Measurements from ENCODE around the gene PTPRU. TPM values are rescaled to one million over a fixed set of nuclear protein-coding genes. Genes with fewer than 3 reads are reported as not detected.

PTPRU gene
- polyA plus RNA-seq, 3 donors from 2014 or later = not detected

DNA sequence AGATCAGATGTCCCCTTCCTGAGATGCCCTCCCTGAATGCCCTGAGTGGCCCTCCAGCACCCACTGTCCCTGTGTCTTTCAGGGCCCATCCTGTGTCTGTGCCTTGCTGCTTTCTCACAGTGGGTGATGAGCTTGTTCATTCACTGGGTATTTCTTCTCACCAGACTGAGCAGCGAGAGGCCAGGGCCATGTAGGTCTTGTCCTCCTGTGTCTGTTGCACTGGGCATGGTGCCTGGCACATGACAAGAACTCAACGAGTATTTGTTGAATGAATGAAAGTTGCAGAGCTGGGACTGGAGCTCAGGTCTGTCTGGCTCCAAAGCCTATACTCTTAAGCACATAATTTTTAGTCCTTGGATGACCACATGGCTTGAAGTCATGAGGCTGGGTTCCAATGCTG is 93.8 kb downstream of the PTPRU start:
- Mint-ChIP-seq H3K36me3 (no peaks in the 10 kb centered on the region), H3K4me3 (no peak overlapping the region), H3K27me3 (ENCODE audit: low read depth in 3 of 3) (peaks cover 4 to 6% (median 4%) of the 10 kb centered on the region in 3 donors), H3K9me3 (no peaks in the 10 kb centered on the region), H3K4me1 (no peaks in the 10 kb centered on the region), H3K27ac (no peak overlapping the region)
- no peak for DNase-seq

DNA sequence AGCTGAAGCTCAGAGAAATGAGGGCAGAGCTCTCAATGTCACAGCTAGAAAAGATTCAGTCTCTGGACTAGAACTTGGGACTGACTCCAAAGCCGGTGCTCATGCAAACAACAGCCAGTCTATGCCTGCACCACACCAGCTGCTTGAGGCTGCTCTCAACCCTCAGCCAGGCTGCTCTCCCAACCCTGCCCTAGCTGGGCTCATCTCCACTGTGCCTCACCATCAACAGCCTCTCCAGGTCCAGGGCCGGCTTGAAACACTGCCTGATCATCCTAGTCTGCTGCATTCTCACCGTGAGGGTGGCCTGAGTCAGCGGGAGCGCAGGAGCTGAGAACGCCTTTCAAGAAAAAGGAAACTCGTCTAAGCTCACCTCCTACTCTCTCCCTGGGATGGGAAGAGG is 94.5 kb downstream of the PTPRU start:
- no peak for DNase-seq
- no peaks in the 10 kb centered on the region for H3K36me3 Mint-ChIP-seq
- peaks cover 4 to 6% (median 4%) of the 10 kb centered on the region in 3 donors for H3K27me3 Mint-ChIP-seq (ENCODE audit: low read depth in 3 of 3)
- H3K4me3 Mint-ChIP-seq = no peak overlapping the region
- H3K27ac Mint-ChIP-seq = no peak overlapping the region
- H3K4me1 Mint-ChIP-seq = no peaks in the 10 kb centered on the region
- no peaks in the 10 kb centered on the region for H3K9me3 Mint-ChIP-seq

DNA sequence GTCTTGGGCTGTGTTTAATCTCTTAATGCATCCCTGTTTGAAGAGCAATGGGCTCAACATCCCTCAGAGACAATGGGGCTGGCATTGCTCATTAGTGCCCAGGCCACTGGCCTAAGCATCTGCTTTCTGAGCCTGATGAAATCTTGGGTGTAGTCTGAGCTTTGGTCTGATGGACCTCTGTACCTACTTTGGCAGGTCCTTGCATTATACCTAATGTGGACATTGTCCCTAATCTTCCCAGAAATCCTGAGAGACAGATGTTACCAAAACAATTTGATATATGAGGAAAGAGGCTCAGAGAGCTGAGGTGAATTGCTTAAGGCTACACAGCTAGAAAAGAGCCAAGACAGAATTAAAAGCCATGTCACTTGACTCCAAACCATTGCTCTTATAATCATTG is 95.0 kb downstream of the PTPRU start:
- Mint-ChIP-seq H3K9me3 (no peaks in the 10 kb centered on the region), H3K4me1 (no peaks in the 10 kb centered on the region), H3K27ac (no peak overlapping the region), H3K4me3 (no peak overlapping the region), H3K27me3 (ENCODE audit: low read depth in 3 of 3) (peaks cover 4 to 6% (median 4%) of the 10 kb centered on the region in 3 donors), H3K36me3 (no peaks in the 10 kb centered on the region)
- DNase-seq = no peak

DNA sequence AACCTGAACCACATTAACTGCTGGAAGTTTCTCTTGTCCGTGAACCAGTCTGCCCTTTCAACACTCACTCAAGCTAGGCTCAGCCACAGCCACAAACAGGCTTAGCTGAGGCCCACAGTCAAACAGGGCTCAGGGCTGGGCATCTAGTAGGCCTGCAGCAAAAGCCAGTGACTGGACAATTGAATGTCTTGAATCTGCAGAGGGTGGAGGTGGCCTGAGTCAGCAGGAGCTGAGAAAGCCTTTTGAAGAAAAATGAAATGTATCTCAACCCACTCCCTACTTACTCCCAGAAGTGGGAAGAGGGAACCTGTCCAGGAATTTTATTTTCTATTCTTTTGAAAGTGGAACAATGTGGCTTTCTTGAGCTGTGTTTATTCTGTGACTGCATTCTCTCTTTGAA is 95.4 kb downstream of the PTPRU start:
- Mint-ChIP-seq H3K27me3 (ENCODE audit: low read depth in 3 of 3) (peaks cover 4 to 6% (median 4%) of the 10 kb centered on the region in 3 donors), H3K4me1 (no peaks in the 10 kb centered on the region), H3K36me3 (no peaks in the 10 kb centered on the region), H3K9me3 (no peaks in the 10 kb centered on the region), H3K4me3 (no peak overlapping the region), H3K27ac (no peak overlapping the region)
- DNase-seq = no peak

GRCh38 chr1:29332204-29332603 is 95.9 kb downstream of the PTPRU start:
- no peak for DNase-seq
- Mint-ChIP-seq H3K36me3 (no peaks in the 10 kb centered on the region), H3K4me3 (no peak overlapping the region), H3K27me3 (ENCODE audit: low read depth in 3 of 3) (peaks cover 4 to 6% (median 4%) of the 10 kb centered on the region in 3 donors), H3K27ac (no peak overlapping the region), H3K4me1 (no peaks in the 10 kb centered on the region), H3K9me3 (no peaks in the 10 kb centered on the region)

DNA sequence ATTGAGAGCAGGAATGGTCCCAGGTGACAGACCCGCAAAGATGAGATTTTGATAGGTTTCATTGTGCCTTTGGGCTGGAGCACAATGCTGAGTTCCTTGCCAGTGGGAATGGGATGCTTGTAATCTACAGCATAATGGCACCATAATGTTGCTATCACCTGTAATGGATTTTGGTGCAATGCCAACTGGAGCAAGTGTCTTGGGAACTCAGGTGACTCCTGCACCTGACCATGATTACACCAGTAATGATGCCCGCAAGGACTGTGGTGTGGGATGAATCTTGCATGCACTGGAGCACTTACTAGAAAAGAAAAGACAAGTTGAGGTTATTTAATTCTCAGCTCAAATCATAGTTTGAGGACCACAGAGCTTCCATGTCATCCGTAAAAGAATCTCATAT is 96.7 kb downstream of the PTPRU start:
- no peaks in the 10 kb centered on the region for H3K4me1 Mint-ChIP-seq
- no peak for DNase-seq
- H3K27me3 Mint-ChIP-seq (ENCODE audit: low read depth in 3 of 3) = peaks cover 4 to 6% (median 5%) of the 10 kb centered on the region in 3 donors
- peaks cover 0 to 2% (median 0%) of the 10 kb centered on the region in 6 donors for H3K9me3 Mint-ChIP-seq
- H3K4me3 Mint-ChIP-seq = no peak overlapping the region
- no peaks in the 10 kb centered on the region for H3K36me3 Mint-ChIP-seq
- no peak overlapping the region for H3K27ac Mint-ChIP-seq

- Mint-ChIP-seq H3K9me3 (peaks cover 0 to 2% (median 0%) of the 10 kb centered on the region in 6 donors), H3K27me3 (ENCODE audit: low read depth in 3 of 3) (peaks cover 4% of the 10 kb centered on the region in 3 donors), H3K36me3 (no peaks in the 10 kb centered on the region), H3K27ac (no peak overlapping the region), H3K4me1 (no peaks in the 10 kb centered on the region), H3K4me3 (no peak overlapping the region)
- no peak for DNase-seq
Measured at GRCh38 chr1:29335573-29335972, 99.3 kb downstream of the PTPRU start.

DNA sequence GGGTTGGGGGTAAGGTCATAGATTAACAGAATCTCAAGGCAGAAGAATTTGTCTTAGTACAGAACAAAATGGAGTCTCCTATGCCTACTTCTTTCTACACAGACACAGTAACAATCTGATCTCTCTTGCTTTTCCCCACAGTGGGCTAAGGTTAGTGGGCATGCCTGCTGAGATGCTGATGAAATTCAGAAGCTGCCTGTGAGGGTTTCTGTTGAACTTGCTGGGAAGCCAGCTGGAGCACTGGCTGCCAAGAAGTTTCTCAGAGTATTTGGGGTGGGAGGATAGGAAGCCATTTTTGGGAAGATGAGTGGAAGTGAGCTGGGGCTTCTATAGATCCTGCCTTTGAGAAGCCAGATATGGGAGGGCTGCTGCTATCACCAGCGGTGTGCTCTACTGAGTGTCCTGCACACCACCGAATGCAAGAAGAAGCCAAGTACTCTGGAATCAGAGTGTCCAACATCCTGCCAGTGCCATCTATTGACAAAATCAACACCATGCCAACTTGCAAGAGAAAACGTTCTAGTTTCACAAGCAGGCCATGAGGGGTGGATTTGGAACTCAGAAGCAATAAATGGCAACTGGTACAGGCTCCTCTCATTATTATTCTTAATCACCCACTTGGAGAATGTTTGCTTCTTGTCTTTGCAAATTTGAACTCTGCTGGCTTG is 102.7 kb downstream of the PTPRU start:
- no peaks in the 10 kb centered on the region for H3K36me3 Mint-ChIP-seq
- H3K4me1 Mint-ChIP-seq = no peaks in the 10 kb centered on the region
- peaks cover 4 to 5% (median 5%) of the 10 kb centered on the region in 3 donors for H3K27me3 Mint-ChIP-seq (ENCODE audit: low read depth in 3 of 3)
- no peak overlapping the region for H3K27ac Mint-ChIP-seq
- DNase-seq = no peak
- no peak overlapping the region for H3K4me3 Mint-ChIP-seq
- peaks cover 0 to 2% (median 0%) of the 10 kb centered on the region in 6 donors for H3K9me3 Mint-ChIP-seq

- Mint-ChIP-seq H3K4me3 (no peak overlapping the region), H3K27ac (no peak overlapping the region), H3K4me1 (no peaks in the 10 kb centered on the region), H3K36me3 (no peaks in the 10 kb centered on the region), H3K9me3 (peaks cover 0 to 2% (median 0%) of the 10 kb centered on the region in 6 donors), H3K27me3 (ENCODE audit: low read depth in 3 of 3) (peaks cover 5 to 7% (median 6%) of the 10 kb centered on the region in 3 donors)
- DNase-seq = no peak
Measured at GRCh38 chr1:29341936-29342335, 105.6 kb downstream of the PTPRU start.

DNA sequence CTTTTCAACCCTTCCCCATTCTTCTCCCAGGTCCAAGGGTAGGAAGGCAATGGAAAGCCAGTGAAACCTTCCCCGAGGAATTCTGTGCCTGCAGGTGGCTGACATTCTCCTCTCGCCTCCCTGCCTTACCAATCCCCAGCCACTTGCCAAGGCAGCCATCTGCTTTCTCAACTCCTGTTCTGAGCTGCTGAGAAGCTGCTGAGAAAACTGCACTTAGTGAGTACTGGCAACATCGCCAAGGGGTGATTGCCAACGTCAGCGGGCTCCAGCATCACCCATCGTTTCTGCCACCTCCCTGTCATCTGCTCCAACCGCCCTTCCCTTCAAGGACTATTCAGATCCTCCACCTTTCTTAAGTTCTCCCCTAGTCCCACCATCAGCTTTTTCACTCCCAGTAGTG is 106.0 kb downstream of the PTPRU start:
- Mint-ChIP-seq H3K4me1 (no peaks in the 10 kb centered on the region), H3K36me3 (no peaks in the 10 kb centered on the region), H3K27ac (no peak overlapping the region), H3K4me3 (no peak overlapping the region), H3K9me3 (peaks cover 0 to 2% (median 0%) of the 10 kb centered on the region in 6 donors), H3K27me3 (ENCODE audit: low read depth in 3 of 3) (peaks cover 5 to 7% (median 6%) of the 10 kb centered on the region in 3 donors)
- DNase-seq = no peak

DNA sequence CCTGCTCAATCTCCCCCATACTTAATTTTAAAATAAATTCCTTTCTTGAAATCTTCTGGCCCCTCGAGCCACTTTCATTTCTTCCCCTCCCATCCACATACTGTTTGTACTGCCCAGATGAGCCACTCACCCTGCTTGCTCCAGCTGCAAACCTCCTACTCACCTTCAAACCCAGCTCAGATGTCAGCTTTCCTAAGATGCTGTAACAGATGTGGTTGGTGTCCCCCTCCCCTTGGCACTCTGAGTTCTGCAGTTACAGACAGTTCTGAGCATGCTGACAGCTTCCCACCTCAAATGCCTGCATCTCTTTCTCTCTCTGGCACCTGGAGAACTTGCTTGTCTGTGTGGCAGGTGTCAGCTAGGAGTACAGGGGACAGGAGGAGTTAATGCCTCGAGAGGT is 106.7 kb downstream of the PTPRU start:
- Mint-ChIP-seq H3K4me1 (no peaks in the 10 kb centered on the region), H3K9me3 (no peaks in the 10 kb centered on the region), H3K4me3 (no peak overlapping the region), H3K36me3 (no peaks in the 10 kb centered on the region), H3K27me3 (ENCODE audit: low read depth in 3 of 3) (peaks cover 2 to 6% (median 6%) of the 10 kb centered on the region in 3 donors), H3K27ac (no peak overlapping the region)
- DNase-seq = no peak

DNA sequence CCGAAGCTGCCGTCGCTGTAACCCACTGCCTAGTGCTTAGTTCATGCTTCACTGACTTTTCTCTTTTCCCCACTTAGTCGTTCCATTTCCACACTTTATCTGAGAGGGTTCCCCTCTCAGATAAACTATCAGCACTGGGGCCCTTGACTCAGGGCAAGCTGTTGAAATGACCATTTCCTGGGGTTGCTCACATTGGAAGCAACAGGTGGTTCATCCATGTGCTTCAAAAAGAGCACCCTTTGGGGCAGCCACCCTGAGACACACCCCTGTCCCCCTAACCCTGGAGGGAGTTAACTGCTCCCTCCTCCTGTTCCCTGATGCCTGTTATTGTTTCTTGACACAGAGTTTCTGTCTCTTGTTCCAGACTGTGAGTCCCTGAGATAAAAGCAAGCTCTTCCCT is 107.2 kb downstream of the PTPRU start:
- Mint-ChIP-seq H3K9me3 (no peaks in the 10 kb centered on the region), H3K27ac (no peak overlapping the region), H3K36me3 (no peaks in the 10 kb centered on the region), H3K4me3 (no peak overlapping the region), H3K27me3 (ENCODE audit: low read depth in 3 of 3) (peaks cover 2 to 8% (median 6%) of the 10 kb centered on the region in 3 donors), H3K4me1 (no peaks in the 10 kb centered on the region)
- no peak for DNase-seq

DNA sequence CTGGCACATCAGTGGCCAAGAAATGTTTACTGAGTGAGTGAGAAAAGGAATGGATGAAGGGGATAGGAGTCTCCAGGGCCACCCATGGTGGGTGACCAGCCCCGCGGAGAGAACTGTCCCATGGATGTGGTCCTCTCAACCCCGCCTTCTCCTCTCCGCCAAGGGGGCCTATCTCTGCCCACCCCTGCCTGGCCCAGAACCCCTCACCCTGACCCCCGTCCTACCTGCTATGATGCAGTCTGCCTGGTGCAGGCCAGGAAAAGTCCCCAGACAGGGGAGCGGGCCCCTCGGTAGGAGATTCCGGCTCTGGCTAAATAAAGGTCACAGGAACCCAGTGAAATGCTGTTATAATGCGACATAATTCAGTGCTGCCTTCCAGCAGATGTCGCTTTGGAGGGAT is 107.6 kb downstream of the PTPRU start:
- Mint-ChIP-seq H3K9me3 (no peaks in the 10 kb centered on the region), H3K27ac (no peak overlapping the region), H3K4me1 (no peaks in the 10 kb centered on the region), H3K27me3 (ENCODE audit: low read depth in 3 of 3) (peaks cover 2 to 10% (median 6%) of the 10 kb centered on the region in 3 donors), H3K4me3 (no peak overlapping the region), H3K36me3 (no peaks in the 10 kb centered on the region)
- no peak for DNase-seq

GRCh38 chr1:29344336-29344735 is 108.0 kb downstream of the PTPRU start:
- no peaks in the 10 kb centered on the region for H3K9me3 Mint-ChIP-seq
- no peaks in the 10 kb centered on the region for H3K4me1 Mint-ChIP-seq
- H3K36me3 Mint-ChIP-seq = no peaks in the 10 kb centered on the region
- no peak overlapping the region for H3K27ac Mint-ChIP-seq
- H3K27me3 Mint-ChIP-seq (ENCODE audit: low read depth in 3 of 3) = peaks cover 2 to 10% (median 8%) of the 10 kb centered on the region in 3 donors
- no peak for DNase-seq
- no peak overlapping the region for H3K4me3 Mint-ChIP-seq

GRCh38 chr1:29346576-29346975 is 110.3 kb downstream of the PTPRU start:
- H3K36me3 Mint-ChIP-seq = no peaks in the 10 kb centered on the region
- peaks cover 4 to 16% (median 10%) of the 10 kb centered on the region in 3 donors for H3K27me3 Mint-ChIP-seq (ENCODE audit: low read depth in 3 of 3)
- H3K4me3 Mint-ChIP-seq = no peak overlapping the region
- no peak for DNase-seq
- no peak overlapping the region for H3K27ac Mint-ChIP-seq
- H3K4me1 Mint-ChIP-seq = no peaks in the 10 kb centered on the region
- no peaks in the 10 kb centered on the region for H3K9me3 Mint-ChIP-seq
